Measurements from ENCODE around the gene B3GALT6. TPM values are rescaled to one million over a fixed set of nuclear protein-coding genes. Genes with fewer than 3 reads are reported as not detected.

The B3GALT6 gene
- total RNA-seq, 1 donor from 2014 or later: 16.5 TPM

DNA sequence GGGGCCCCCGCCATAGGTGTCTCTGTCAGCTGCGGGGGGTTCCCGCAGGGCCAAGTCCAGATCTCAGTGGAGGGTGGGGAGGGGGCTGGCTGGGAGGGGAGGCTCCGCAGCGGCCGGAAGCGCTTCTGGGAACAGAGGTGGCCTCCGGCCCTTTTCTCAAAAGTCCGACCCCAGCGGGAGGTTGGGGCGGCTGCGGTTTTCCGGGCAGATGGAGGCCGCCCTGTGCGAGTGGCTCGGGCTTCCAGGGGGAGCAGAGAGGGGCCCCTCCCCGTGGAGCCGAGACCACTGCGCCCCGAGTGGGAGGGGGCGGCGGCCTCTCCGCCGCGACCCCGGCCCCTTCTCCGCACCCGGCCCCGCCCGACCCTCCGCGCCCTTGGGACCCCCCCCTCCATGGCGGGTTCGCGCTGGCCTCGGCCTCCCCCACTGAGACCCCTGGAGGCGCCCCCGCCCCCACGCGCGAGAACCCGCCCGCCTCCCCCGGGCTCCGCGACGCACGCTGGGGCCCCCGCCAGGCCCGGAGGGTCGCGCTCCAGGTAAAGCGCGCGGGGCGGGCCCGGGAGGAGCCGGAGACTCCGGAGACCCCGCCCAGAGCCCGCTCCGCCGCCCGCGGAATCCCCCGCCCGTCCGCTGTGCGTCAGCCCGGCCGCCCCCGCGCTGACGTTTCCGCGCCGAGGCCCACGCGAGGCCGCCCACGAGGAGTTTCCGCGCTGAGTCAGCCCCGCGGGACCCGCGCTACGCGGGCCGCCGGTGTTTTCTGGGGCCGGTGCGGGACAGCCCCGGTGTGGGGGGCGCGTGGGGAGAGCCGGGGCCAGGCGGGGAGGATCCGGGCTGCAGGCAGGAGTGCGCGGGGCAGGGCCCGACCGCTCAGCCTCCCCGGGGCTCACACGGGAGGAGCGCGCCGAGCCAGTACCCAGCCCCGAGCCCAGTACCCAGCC is 30.9 kb upstream of the B3GALT6 start:
- DNase-seq: peak; percentile 67

DNA sequence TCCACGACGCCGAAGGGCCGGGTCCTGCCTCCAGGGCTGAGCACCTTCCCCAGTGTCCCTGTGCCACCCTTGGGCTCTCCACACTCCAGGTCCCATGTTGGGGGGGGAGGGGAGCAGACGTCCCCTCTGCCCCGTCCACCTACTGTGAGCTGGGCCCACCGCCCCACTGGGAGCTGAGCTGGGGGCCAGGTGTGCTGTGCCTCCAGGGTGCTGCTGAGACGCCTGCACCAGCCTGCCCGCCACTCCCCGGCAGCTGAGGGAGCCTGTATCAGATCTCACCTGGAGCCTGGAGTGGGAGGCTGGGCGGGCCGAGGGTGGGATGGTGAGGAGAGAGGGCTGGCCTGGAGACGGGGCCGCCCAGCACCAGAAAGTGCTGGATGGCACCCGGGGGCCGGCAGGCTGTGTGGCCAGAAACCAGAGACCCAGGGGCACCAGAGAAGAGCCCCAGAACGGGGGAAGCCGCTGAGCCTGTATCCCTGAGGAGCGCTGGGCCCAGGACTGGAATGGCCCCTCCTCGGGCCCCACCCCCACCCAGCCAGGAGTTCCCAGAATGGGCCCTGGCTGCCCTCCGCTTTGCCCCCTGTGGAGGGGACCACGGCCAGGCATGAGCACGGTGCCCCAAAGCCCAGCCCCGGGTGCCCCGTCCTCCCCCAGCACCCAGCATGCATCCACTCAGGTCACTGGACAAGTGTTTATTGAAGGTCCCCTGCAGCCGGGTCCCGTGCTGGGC is 29.0 kb upstream of the B3GALT6 start:
- peak; percentile 33 for DNase-seq

DNA sequence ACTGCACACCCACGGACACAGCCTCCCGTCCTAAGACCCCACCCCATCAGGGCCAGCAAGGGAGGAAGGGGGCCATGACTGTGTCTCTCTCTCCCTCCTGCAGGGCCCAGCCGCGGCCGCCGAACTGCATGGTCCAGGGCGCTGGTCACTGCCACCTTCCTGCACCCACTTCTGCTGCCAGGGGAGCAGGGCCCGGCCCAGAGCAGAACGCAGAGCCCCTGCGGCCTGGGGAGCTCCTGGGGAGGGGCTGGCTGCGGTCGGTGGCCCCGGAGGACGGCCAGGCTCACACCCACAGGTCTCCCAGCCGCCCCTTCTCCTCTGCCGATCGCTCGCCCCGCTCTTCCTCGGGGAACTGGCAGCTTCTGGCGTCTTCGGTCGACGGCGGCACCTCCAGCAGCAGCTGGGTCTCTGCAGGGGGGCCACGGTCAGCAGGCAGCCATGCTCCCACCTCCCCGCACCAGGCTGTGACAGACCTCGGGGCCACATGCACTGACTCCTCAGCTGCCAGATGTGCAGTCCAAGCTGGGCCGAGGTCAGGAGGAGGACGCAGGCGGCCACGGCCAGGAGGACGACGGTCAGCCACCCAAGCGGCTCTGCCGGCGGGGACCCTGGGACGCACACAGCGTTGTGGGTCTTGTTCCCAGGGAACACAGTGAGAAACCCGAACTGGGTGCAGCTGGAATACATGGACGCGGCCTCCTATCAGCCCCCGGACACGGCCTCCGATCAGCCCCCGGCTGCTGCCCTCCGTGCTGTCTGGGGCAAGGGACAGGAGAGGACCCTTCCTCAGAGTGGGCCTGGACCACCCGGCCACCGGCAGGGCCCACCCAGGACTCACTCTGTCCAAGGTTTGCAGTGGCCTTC is 28.2 kb upstream of the B3GALT6 start:
- DNase-seq: no peak

DNA sequence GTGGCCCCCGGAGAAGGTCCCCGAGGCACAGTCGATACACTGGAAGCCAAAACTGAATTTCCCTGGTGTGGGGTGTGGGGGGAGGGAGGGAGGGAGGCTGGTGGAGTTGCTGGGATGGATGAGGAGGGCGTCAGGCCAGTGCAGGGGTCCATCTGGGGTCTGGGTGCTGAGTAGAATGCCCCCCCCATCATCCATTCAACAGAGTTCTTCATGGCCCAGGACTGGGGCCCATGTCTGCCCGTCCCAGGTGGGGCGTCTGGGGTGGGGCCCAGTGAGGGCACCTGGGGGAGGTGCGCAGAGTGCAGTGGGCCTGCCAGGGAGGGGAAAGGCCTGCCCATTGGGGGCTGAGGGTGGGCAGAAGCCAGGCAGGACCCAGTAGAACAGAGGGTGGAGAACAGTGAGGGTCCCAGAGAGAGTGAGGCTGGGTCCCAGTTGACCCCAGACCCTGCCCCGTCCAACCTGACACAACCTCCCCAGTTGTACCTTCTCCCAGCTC is 27.6 kb upstream of the B3GALT6 start:
- no peak for DNase-seq

DNA sequence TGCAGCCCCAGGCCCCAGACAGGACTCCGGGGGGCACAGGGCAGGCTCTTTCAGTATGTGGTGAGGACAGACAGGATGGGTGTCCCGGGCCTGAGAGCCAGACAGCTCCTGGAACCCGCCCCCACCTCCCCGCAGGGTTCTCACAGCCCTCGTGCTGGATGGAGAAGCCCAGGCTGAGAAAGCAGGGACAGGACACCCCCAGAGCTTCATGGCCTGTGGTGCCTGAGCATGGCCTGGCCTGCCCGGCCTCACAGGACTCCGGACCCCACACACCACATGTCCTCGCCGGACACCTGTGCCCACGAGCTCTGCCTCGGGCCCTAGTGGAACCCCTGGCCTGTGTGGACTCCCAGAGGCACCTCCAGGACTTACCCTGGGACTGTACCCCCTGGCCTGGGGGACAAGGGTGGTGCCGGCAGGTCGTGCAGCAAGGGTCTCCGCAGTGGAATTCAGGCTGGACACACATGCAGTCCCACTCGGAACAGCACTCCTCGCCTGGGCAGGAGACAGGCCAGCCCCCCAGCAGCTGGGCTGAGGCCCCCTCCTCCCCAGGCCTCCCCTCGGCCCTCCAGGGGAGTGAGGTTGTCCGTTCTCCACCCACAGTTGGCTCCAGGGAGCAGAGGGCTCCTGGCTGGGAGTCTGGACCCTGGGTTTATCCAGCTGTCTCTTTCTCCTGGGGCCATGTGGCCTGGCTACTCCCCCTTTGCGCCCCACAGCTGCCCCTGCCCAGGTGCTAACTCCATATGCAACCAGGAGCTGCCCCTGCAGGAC is 26.9 kb upstream of the B3GALT6 start:
- no peak for DNase-seq

DNA sequence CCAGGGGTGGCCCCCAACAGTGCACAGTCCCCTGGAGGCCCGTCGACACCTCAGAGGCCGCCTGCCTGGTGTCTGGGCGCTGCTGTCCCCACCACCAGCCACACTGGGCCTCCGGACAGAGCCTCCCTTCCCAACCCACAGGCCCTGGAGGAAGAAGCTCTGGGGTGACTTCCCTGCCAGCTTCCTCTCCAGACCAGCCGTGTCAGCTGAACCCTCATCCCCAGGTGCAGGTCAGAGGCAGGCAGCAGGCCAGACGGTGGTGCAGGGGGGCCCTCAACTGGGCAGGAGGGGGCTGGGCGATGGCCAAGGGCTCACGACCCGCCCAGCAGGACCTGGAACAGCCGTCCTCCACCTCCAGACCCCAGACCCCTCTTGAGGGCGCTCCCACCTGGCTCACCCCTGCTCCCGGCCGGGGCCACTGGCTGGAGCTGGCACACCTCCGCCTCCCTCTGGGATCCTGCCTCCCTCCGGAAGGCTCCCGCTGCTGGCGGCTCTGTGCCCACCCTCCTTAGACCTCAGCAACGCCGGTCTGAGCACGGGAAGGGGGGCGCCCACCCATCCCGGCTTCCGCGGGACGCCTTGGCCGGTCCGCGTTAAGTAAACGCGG is 26.2 kb upstream of the B3GALT6 start:
- no peak for DNase-seq

DNA sequence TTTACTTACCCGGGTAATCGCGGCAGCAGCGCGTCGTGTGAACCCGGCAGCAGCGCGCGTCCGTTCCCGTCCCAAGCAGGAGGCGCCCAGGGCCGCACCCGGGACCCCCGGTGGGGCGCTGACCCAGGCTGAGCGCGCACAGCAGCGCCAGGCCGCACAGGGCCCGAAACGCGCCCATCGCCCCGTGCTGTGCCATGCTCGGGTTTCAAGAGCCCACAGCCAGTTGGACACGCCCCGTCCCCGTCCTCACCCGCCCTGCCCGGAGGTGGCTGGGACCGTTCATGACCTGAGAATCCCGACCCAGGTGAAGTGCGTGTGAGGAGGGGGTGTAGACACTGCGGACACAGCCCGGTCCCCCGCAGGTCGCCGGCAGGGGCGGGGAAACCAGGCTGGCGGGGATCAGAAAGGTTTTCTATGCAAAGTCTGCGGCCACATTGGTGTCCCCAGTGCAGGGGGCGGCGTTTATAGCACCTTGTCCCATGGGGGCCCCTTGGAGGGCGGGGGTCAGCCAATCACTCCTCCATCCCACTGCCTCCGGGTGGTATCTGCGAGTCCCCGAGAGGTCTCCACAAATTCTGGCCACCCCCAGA is 25.6 kb upstream of the B3GALT6 start, which contains the start of gene TNFRSF18:
Gene TNFRSF18, minus strand, starts transcription at position 217 of the 590 bp plus-strand sequence. Its CDS starts 21 bp downstream, at position 196.
- DNase-seq: peak; percentile 45

DNA sequence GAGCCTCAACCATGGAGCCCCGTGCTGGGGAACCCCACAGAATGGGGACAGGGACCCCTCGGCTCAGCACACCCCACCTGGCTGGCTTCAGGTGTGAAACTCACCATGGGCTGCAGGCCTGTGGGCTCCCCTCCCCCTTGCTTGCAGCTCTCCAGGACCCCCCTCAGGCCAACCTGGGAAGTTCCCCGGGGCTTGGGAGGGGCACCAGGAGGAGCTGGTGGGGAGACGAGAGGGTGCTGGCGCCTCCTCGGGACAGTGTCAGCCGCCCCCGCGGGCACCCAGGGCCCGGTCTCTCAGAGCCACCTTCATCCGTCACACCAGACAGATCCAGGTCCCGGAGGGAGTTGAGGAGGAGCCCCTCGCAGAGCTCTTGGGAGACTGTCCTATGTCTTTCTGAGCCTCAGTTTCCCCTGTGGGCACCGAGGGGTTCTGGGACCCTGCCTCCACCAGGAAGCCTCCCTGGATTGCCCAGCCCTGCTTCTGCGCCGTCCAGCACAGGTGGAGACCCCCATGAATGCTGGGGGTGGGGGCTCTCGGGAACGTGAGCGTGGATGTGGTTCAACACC is 25.0 kb upstream of the B3GALT6 start:
- no peak for DNase-seq

DNA sequence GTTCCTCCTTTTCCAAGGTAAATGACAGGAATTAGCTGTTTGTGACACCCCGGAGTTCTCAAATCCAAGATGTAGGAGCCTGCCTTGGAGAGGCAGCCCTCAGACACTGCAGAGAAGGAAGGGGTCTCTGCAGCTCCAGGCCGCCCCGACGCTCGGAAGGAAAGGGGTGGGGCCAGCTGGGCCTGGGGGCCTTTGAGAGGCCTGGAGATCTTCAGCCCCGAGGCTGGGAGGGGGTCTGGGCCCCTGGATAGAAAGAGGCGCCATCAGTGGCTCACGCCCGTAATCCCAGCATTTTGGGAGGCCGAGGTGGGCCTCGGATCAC is 24.5 kb upstream of the B3GALT6 start:
- DNase-seq: no peak

DNA sequence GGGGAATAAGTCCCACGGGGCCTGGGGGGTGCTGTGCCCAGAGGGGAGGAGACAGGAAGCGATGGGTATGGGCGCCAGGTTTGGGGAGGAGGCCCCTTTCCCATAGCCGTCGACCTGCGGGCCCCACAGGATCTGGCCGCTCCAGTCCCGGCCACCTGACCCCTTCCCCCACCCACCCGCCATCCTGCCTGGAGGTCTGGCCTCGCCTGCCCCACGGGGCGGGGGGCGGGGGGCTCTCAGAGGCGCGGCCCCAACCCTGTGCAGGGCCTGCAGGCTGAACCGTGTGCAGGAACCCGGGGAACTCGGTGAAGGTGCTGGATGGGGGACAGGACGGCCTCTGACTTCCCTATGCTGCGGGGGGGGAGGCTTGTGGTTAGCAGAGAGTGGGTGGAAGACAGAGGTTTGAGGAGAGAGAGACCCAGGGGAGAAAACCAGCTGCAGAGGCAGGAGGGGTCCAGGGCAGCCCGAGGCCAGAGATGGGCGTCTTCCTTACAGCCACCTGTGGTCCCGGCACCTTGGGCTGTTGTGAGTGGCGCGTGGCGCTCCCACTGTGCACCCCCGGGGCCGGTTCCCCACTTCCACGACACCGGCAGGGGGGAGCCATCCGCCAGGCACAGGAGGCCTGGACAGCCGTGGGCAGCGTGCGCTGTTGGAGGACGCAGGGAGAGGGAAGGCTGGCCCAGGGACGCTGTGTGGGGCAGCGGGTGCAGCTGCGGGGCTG is 23.2 kb upstream of the B3GALT6 start:
- DNase-seq: no peak

DNA sequence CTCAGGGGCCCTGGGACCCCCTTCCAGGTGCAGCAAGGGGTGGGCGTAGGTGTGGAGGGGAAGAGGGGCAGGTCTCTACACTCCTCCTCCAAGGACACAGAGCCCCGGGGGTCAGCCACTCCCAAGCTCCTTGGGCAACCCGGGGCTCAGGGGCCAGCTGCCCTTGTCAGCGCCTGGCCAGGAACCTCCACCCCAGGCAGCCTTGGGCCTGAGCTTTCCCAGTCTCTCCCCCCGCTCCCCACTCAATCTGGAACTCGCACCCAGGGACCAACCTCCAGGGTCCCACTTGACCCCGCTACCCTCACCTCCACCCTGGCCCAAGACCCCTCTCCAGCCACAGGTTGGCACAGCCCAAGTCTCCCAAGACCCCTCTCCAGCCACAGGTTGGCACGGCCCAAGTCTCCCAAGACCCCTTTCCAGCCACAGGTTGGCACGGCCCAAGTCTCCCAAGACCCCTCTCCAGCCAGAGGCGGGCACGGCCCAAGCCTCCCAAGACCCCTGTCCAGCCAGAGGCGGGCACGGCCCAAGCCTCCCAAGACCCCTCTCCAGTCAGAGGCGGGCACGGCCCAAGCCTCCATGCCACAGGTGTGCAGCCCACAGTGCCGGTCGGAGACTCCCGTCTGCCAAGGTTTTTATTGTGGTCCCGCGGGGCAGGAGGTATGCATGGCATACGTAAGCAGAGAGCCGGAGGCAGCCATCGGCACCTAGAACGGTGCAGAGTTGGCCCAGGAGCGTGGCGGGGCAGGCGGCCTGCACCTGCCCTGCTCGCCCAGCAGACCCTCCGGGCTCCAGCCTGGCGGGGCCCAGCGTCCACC is 21.1 kb upstream of the B3GALT6 start:
- DNase-seq: no peak

DNA sequence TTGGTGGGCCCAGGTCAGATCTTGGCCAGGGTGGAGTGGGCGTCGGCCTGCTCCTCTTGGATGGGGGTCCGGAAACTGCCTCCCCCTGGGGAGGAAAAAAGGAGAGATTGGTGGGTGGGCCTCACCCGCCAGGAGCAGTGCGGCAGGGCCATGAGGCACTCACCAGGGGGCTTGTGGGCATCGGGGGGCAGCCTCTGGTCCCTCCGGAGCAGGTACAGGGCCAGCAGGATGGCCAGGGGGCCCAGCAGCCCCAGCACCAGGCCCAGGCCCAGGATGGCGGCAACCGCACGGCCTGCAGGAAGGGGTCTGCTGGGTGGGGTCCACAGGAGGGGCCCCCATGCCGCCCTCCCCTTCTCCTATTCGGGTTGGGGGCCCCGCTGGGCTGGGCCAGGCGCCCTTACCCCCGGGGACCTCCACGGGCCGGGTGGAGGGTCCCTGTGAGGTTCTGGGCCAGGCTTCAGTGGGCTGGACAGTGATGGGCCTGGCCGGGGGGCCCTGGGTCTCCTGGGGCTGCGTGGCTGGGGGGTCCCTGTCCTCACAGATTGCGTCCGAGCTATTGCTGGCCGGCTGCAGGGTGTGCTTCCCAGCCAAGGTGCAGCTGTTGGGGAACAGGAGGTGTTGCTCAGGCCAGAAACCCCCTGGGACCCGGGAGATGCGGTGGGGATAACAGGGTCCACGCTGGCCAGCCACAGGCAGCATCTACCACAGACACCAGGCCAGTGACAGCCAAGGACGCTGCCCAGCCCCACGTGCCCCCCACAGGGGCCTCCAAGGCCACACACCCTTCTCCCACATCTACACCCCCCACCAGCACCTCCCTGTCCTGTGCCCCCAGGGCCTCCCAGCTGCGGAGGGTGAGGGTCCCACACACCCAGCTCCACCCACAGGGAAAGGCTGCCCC is 20.2 kb upstream of the B3GALT6 start:
- no peak for DNase-seq

DNA sequence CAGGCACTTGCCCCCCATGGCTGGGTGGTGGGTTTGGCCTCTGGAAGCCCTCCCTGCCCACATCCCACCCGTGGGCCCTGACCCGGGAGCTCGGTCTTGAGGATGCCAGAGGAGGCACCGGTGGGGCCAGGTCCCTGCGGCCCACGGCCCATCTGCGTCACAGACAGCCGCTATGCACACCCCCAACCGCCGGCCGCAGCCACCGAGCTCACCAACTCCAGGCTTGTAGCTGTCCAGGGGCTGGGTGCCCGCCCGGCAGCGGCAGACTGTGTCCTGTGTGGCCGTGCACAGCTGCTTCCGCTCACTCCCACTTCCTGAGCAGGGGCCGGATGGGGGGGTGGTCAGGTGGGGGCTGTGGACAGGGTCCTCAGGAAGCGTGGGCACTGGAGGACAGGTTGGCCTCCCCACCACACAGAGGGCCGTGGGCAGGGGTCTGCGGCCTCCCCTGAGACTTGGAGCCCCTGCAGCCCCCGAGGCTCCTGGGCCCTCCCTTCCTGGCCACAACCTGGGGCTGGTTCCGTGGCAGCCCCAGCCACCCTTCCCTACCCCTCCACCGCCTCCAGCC is 19.2 kb upstream of the B3GALT6 start:
- DNase-seq: no peak

DNA sequence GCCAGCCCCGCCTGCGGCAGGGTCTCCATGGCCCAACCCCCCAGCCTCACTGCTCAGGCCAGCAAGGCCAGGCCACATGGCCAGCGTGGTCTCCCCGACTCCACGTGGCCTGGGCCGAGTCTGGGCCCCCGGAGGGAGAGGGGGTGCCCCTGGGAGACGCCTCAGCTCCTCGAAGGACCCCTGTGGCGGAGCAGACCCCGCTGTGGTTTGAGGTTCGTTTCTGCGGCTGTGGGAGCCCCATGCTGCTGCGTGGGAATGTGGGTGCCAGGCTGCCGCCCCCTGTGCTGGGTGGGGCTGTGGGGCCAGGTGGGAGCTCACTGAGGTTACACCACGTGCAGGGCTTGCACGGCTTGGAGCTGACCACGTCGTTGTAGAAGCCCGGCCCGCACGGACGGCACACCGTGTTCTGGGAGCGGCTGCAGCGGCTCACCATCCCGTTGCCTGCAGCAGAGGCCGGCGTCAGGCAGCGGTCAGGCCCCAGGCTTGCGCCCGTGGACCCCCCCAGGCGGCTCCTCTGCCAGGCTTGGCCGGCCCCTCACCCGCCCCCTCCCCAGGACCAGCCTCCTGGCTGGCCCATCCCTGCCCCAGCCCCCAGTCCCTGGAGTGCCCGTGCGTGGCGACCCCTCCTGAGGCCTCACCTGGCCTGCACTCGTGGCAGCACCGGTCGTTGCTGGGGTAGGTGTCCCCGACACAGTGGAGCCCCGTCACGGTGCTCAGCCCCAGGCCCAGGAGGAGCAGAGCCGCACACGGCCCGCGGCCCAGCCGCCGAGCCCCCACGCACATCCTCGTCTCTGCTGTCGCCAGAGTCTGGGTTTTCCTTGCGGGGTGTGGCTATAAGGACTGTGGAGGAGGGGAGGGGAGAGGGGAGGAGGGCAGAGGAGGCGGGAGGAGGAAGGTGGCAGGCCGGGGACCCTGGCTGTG is 18.4 kb upstream of the B3GALT6 start, which contains the start of gene TNFRSF4:
Gene TNFRSF4, minus strand, starts transcription at position 809 of the 921 bp plus-strand sequence. Its CDS starts 26 bp downstream, at position 783.
- DNase-seq: no peak

DNA sequence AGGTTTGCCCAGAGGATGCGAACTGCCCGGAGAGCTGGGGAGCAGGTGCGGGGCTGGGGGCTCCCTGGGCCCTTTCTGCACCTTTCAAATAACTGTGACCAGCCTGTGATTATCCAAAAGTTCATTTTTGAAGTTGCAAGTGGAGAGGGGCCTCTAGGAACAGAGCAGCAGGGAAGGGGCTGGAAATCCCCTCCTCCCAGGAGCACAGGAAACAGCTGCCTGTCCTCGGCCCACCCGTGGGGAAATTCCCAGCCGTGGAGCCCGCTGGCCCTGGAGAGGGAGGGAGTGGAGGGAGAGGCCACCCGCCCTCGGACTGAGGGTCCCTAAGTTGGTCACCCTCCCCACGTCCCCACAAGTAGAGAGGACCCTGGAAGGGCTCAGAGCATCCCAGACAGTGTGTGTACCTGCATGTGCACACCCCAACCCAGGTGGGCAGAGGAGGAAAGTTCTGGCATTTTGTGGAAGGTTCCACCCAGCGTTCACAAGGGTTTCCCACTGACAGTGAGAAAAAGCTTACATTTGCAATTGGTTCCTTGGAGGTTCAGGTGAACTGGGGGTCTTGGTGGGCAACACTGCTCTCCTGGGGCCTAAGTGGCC is 16.9 kb upstream of the B3GALT6 start:
- DNase-seq: no peak
